Eye (tissue), 1 donor: ENCODE data around the gene AMMECR1.
"Not testable (repeated sequence)": the region's sequence is repeated elsewhere in the genome, so short reads cannot be mapped to it uniquely, and the experiment has no call there.

Source experiments
- DNase-seq: peaks from one replicate; pipeline ENCODE4 v3.0.0-alpha.2; 2015

Gene AMMECR1

DNA sequence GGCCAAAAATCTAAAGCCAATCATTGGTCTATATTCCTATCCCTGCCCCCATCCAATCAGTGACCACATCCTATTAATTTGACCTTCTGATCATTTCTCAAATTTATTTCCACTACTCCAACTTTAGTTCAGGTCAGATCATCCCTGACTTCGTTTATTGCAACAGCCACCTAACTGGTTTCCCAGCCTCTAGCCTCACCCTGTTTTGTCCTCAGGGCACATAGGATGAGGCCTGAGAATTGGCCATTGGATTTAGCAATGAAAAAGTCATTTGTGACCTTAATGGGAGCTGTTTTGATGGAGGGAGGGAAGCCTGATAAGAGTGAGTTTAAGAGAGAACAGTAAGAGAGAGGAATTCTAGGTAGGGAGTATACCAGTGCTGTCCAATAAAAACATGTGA, 155.0 kb downstream of the AMMECR1 start:
- no peak for DNase-seq

DNA sequence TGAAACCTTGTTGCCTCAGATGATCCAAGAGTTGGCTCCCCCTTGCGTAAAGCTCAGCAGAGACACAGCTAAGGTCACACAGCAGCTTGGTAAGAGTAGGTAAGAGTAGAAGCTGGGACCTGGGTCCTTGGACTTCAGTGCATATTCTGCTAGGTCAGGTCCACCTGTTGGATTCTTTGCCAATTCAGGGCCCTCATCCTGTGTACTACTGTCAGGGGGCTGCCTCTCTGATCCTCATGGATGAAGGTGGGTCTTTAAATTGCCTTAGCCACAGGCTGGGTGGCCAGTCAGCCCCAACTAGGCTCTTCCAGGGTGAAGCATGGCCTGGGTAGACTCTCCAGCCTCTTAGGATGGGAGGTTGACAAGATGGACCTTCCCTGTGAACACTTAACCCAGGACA, 155.8 kb downstream of the AMMECR1 start:
- no peak for DNase-seq

DNA sequence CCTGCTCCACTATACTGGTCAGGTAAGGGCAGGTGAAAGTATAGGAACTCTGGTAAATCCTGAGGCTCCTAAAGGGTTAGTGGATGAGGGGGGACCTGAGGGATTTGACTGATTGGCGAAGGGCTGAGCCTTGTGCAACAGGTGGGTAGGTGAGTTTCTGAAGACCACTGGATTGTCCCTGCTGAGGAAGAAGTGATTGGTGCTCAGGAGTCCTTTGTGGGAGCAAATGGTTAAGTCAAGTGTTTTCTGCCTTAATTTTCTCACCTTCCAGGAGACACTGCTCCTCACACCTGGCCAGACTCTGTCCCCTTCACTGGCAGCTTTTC, 156.6 kb downstream of the AMMECR1 start:
- no peak for DNase-seq

DNA sequence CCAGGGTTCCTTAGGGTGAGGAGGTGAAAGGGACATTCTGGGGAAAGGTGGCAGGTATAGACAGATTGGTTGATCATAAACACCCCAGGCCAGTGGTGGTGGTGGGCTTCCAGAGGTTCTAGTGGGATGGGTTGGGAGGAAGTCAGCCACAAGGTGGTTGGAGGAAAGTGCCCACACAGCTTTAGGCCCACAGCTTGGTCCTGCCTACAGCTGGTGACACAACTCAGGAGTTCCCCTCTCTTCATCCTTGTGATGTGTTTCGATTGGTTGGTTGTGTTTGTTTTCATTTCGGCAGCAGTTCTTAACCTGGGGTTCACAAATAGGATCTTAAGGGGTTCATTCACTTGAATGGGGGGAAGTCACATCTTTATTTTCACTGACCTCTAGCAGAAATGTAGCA, 158.0 kb downstream of the AMMECR1 start:
- no peak for DNase-seq

DNA sequence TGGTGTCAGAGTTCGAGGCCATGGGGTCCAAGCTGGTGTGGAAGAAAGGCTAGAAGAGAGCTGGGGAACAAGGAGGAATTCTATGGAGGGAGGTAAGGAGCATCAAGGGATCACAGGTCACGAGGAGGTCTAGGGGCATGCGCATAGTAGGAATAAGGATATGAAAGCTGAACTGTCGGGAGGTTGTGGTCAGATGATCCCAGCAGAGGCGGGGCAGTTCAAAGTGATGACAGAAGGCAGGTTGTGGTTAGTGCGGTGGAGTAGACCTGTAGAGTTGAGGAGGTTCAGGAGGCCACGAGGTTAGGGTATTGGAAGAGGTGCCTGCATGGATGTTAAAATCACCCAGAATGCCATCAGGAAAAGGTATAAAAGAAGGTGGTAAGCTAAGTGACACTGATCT, 158.7 kb downstream of the AMMECR1 start:
- no peak for DNase-seq

DNA sequence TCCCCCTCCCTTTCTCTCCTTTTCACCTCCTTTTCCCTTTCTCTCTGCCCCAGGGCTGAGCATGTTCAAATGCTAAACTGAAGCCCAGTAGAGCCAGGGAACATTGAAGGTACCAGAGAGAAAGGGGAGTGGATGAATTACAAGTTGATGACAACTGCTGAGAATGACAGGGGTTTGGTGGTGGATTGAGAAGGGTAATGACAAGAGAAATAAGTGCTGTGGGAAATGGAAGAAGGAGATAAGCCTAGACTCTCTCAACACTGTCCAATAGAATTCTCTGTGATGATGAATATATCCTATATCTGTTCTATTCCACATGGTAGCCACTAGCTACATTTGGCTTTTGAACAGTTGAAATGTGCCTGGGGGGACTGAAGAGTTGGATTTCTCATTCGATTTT, 160.4 kb downstream of the AMMECR1 start:
- no peak for DNase-seq

DNA sequence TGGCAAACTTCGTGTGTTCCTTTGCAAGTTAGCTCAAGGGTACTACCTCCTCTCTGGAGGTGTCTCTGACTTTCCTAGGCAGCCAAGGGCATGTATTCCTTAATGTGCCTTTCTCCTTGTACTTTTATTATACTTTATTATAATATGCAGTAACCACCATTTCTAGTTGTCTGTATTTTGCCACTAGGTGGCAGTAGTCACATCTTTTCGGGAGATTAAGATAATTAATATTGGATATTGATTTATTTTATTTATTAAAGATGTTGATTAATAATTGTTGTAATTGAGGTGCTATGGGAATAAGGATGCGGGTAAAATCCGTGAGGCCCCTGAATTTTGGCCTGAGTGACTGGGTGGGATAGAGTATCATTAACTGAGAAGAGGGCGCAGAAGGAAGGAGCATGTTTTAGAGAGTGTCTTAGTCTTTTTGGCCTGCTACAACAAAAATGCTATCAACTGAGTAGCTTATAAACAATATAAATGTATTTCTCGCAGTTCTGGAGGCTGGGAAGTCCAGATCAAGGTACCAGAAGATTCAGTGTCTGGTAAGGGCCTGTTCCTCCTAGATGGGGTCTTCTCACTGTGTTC, 161.6 kb downstream of the AMMECR1 start:
- DNase-seq, result no peak

DNA sequence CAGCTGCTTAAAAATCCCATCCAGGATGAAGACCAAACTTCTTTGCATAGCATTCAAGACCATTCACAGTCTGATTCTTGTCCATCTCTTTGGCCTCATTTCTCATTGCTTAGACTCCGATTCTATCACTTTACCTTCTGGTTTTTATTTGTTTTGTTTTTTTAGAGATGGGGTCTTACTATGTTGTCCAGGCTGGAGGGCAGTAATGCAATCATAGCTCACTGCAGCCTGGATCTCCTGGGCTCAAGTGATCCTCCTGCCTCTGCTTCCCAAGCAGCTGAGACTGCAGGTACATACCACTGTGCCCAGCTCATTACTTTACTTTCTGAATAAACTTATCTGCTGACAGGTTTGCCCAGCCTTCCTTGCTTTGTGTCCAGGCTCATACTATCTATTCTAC, 162.1 kb downstream of the AMMECR1 start:
- no peak for DNase-seq

DNA sequence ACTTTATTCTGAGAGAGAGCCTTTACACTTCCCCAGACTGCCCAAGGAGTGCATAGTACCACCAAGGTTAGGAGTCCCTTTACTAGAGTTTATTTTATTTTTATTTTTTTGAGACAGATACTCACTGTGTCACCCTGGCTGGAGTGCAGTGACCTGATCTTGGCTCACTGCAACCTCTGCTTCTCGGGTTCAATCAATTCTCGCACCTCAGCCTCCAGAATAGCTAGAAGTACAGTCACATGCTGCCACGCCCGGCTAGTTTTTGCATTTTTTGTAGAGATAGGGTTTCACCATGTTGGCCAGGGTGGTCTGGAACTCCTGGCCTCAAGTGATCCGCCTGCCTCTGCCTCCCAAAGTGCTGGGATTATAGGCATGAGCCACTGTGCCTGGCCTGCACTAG, 163.6 kb downstream of the AMMECR1 start:
- not testable (repeated sequence) for DNase-seq

DNA sequence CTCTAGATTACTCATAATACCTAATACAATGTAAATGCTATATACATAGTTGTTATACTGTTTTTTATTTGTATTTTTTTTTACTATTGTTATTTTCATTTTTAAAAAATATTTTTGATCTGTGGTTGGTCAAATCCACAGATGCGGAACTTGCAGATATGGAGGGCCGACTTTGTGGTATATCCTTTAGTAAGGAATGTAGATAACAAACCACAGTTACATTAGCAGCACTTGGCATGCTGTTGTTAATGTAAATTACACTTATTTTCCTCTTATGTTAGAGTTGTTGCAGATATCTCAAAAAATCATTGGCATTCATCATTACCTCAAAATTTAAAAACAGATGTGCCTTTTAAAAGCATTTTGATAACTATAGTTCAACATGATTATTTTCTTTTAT, 164.0 kb downstream of the AMMECR1 start:
- no peak for DNase-seq

DNA sequence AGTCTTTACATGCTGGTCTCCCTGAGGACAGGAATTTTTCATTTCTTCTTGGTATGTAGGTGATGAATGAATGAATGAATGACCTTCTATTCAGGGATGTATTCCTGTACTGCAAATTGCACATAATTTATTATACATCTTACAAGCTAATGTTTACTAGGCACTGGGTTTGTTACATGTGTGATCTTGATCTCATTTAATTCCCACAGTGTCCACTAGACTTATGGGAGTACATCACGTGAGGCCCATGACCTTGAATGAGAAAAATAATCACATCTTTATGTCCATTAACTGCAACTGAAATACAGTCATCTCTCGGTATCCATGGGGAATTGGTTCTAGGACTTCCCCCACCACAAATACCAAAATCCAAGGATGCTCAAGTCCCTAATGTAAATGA, 164.6 kb downstream of the AMMECR1 start:
- DNase-seq, result no peak

DNA sequence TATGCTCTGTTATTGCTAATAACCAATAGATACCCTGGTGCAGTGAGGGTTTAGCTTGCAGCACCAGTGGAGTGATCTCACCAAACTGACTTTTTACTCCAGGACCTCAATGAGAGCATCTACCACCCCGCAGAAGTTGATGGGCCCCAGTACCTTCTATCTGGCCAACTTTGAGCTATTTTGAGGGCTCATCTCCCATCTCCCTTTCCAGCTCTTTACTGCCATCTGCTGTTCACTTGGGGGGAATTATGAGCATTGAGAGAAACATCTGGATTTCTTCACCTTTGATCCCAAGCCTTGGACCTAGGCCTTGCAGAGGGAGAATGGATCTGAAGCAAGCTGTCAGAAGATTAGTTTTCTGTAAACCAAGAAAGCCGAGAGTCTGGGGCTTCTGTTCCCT, 171.4 kb downstream of the AMMECR1 start:
- DNase-seq, result peak; percentile 73

DNA sequence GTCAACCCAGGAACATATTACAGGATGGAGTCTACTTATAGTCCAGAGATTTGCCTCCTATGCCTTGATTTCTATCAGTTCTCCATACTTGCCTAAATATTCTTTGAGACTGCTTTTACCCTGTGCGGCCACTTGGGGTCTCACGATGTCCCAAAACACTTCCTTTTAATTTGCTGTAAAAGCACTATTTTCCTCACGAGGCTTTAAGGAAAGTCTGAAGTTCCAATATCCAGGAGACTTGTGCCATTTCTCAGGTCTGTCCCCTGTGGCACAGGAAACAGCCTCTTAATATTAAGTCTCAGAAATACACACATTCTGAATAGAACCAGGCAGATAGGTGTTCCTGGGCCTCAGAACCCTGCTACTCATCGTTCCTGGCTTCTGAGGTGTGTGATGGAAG, 172.0 kb downstream of the AMMECR1 start:
- no peak for DNase-seq

DNA sequence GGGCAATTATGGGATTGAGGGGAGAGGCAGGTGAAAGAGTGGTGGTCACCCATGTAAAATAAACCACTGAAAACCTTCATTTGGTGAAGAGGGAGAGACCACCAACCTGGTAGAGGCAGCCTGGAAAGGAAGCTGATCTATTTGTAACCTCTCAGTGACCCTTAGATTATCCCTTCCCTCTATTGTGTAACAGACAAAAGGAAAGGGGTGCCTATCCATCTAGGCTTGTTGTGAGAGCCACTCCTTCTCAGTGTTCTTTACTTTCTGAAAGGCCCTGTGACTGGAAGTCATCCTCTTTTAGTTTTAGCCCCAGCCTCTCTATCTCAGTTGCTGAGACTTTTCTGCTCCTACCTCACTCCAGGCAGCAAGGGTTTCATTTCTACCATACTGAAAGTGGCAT, 172.6 kb downstream of the AMMECR1 start:
- no peak for DNase-seq
